Measurements from ENCODE around the gene ESRP2.

- TF ChIP-seq POLR2A (IDR thresholded peaks at IDR 0.05; ENCODE audit: low read depth, low read length): no peak
- TF ChIP-seq POLR2AphosphoS5 (IDR thresholded peaks at IDR 0.05; ENCODE audit: low read depth, low read length): no peak
- TF ChIP-seq TAF1 (IDR thresholded peaks at IDR 0.05; ENCODE audit: borderline replicate concordance, low read depth, low read length): no peak
Measured at GRCh38 chr16:68255712-68256111, 19.8 kb upstream of the ESRP2 start.

All from GM12892 (cell line).